Testis (tissue), 3 donors: ENCODE measurements around the gene RETREG2. TPM values are rescaled to one million over a fixed set of nuclear protein-coding genes. Genes with fewer than 3 reads are reported as not detected.

Experiments
- DNase-seq: peaks from one replicate; pipeline ENCODE4 v3.0.0-alpha.2; 2019
- H3K27ac ChIP-seq, 2 donors: fragments of 200-600 bp; sonication (generic); one replicate each; pipeline ENCODE4 v1.5.1; 2019
- H3K27me3 ChIP-seq: fragments of 200-600 bp; sonication (generic); one replicate; pipeline ENCODE4 v1.5.1; 2019
- H3K36me3 ChIP-seq: fragments of 200-600 bp; sonication (generic); one replicate; pipeline ENCODE4 v1.5.1; 2017; ENCODE audit warnings: low read depth; ENCODE audit errors: missing control alignments
- H3K4me1 ChIP-seq: fragments of 200-600 bp; sonication (generic); one replicate; pipeline ENCODE4 v1.5.1; 2019
- H3K4me3 ChIP-seq, 2 donors: fragments of 200-600 bp; sonication (generic); one replicate each; pipeline ENCODE4 v1.5.1; 2017 to 2019
- H3K9me3 ChIP-seq: fragments of 200-600 bp; sonication (generic); one replicate; pipeline ENCODE4 v1.5.1; 2017
- POLR2A ChIP-seq: fragments of 450-650 bp; IDR thresholded peaks from one replicate; pipeline ENCODE4 v1.6.1; 2017; ENCODE audit warnings: antibody characterized with exemption, mild to moderate bottlenecking, moderate library complexity
- WGBS, 2 donors: methylation state at CpG; one replicate each; pipeline ENCODE4 v1.1.5; 2018; 5-methylcytosine and 5-hydroxymethylcytosine counted together
- intact Hi-C: fragments of 100-400 bp; cut with DNase I; formaldehyde crosslinking; loops from one replicate; pipeline ENCODE4 v1.15.1; 2023; ENCODE audit warnings: low total_unique reads
- polyA plus RNA-seq: library from polyadenylated mRNA; stranded (reverse); fragments of 350-450 nt; fragmentation: Illumina TruSeq; extraction: RNeasy Lipid Tissue Mini Kit (QIAGEN cat#74804); gene quantifications from one replicate; pipeline ENCODE4 v1.2.3, GENCODE V29; 2014; ENCODE audit warnings: low read depth, low replicate concordance; ENCODE audit not compliant: insufficient read depth
- total RNA-seq, 2 donors: library from RNA; depleted of rRNA; stranded (reverse); fragments of >200 nt; gene quantifications; one replicate each; pipeline ENCODE4 v1.2.3, GENCODE V29; 2016
- TF ChIP-seq, protein P1 (sequence below), 3 experiments: fragments of 450-650 bp in 2 of 3; fragments of 200-600 bp in 1 of 3; sonication (generic) in 1 of 3; IDR thresholded peaks; one replicate each; pipeline ENCODE4 v1.5.1; 2016 to 2019; ENCODE audit warnings: antibody characterized with exemption in 3 of 3, mild to moderate bottlenecking in 2 of 3, moderate library complexity in 1 of 3

RETREG2 gene
- total and polyA plus RNA-seq, 3 donors from 2014 or later = 135 to 441 (median 138) TPM

DNA sequence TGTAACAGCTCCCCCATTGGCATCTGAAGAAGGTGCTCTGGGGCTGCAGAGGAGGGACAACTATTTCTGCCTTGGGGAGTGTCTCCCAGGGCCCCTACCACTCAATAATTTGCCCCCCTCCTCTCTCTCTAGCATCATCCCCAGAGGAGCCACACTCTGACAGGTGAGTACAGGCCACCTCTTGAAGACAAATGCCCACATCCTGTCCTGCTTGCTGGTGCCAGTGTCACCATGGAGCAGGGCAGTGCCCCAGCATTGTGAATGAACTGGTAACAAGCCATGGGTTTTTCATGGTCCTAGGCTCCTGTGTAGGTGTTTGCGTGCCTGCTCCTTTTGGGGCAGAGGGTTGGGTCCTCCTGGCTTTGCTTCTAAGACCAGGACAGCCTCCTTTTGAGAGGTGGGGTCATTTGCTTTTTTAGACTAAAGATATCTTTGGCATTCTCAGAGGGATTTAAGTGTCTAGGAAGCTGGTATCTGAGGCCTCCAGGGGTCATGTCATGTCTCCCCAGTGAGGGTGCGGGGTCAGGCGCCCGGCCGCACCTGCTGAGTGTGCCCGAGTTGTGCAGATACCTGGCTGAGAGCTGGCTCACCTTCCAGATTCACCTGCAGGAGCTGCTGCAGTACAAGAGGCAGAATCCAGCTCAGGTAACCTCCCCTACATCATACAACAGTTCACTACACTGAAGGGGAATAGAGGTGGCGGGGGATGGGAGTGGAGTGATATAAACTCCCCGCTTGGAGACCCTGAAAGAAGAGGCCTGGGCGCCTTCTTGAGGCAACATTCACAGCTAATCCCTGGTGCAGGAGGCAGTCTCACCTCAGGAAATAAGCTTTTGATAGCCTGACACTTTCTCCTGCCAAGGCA lies 1.8 kb downstream of the RETREG2 start:
- TF ChIP-seq POLR2A = no peak
- TF ChIP-seq, protein P1, sequence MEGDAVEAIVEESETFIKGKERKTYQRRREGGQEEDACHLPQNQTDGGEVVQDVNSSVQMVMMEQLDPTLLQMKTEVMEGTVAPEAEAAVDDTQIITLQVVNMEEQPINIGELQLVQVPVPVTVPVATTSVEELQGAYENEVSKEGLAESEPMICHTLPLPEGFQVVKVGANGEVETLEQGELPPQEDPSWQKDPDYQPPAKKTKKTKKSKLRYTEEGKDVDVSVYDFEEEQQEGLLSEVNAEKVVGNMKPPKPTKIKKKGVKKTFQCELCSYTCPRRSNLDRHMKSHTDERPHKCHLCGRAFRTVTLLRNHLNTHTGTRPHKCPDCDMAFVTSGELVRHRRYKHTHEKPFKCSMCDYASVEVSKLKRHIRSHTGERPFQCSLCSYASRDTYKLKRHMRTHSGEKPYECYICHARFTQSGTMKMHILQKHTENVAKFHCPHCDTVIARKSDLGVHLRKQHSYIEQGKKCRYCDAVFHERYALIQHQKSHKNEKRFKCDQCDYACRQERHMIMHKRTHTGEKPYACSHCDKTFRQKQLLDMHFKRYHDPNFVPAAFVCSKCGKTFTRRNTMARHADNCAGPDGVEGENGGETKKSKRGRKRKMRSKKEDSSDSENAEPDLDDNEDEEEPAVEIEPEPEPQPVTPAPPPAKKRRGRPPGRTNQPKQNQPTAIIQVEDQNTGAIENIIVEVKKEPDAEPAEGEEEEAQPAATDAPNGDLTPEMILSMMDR (IDR thresholded peaks at IDR 0.05) = no peak
- Histone ChIP-seq H3K4me3 (no peak overlapping the region), H3K36me3 (no peaks in the 10 kb centered on the region), H3K27me3 (no peaks in the 10 kb centered on the region), H3K27ac (no peak overlapping the region), H3K4me1 (peaks cover 16% of the 10 kb centered on the region), H3K9me3 (no peaks in the 10 kb centered on the region)
- DNase-seq = peak; percentile 12
- 83 to 92% methylated on average over 6 to 9 of the region's 9 CpGs for WGBS, 2 donors
- intact Hi-C loops = no loop called here

DNA sequence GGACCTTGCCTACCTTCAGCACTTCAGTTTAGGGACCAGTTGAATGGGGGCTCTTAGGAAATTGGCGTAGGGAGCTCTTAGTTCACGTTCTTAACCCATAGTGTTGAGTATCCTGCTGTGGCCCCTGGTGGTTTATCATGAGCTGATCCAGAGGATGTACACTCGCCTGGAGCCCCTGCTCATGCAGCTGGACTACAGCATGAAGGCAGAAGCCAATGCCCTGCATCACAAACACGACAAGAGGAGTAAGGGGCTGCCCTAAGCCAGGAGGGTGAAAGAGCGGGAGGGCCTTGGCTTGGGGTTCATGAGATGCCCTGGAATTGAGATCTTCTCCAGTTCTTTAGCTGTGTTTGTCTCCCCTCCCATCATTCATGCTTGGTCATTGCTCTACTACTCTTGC lies 2.9 kb downstream of the RETREG2 start:
- H3K27me3 ChIP-seq = no peaks in the 10 kb centered on the region
- DNase-seq = peak; percentile 11
- H3K9me3 ChIP-seq = no peaks in the 10 kb centered on the region
- WGBS, 2 donors = 90 to 96% methylated on average over 5 of the region's 5 CpGs
- peaks cover 11% of the 10 kb centered on the region for H3K4me1 ChIP-seq
- intact Hi-C loops = no loop called here
- no peak overlapping the region for H3K27ac ChIP-seq
- TF ChIP-seq POLR2A = no peak
- TF ChIP-seq, protein P1 (IDR thresholded peaks at IDR 0.05) = no peak
- H3K36me3 ChIP-seq = no peaks in the 10 kb centered on the region
- no peak overlapping the region for H3K4me3 ChIP-seq

DNA sequence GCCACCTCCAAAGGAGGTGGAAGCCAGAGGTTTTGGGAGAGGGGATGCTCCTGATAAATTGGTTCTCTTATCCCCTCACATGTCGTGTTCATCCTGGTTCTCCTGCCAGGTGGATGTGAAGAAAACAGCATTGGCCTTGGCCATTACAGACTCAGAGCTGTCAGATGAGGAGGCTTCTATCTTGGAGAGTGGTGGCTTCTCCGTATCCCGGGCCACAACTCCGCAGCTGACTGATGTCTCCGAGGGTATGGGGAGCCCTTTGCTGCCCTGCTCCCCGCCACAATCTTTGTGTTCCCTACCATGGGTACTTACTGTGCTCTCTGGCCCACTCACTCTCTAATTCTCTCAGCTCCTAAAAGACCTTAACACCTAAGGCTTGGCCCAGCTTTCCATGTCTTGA lies 3.5 kb downstream of the RETREG2 start:
- intact Hi-C loops = no loop called here
- Histone ChIP-seq H3K36me3 (no peaks in the 10 kb centered on the region), H3K27me3 (no peaks in the 10 kb centered on the region), H3K4me1 (peaks cover 11% of the 10 kb centered on the region), H3K9me3 (no peaks in the 10 kb centered on the region), H3K27ac (no peak overlapping the region), H3K4me3 (no peak overlapping the region)
- DNase-seq = peak; percentile 6
- TF ChIP-seq, protein P1 (IDR thresholded peaks at IDR 0.05) = no peak
- no peak for TF ChIP-seq POLR2A
- WGBS, 2 donors = 91 to 92% methylated on average over 6 of the region's 6 CpGs

DNA sequence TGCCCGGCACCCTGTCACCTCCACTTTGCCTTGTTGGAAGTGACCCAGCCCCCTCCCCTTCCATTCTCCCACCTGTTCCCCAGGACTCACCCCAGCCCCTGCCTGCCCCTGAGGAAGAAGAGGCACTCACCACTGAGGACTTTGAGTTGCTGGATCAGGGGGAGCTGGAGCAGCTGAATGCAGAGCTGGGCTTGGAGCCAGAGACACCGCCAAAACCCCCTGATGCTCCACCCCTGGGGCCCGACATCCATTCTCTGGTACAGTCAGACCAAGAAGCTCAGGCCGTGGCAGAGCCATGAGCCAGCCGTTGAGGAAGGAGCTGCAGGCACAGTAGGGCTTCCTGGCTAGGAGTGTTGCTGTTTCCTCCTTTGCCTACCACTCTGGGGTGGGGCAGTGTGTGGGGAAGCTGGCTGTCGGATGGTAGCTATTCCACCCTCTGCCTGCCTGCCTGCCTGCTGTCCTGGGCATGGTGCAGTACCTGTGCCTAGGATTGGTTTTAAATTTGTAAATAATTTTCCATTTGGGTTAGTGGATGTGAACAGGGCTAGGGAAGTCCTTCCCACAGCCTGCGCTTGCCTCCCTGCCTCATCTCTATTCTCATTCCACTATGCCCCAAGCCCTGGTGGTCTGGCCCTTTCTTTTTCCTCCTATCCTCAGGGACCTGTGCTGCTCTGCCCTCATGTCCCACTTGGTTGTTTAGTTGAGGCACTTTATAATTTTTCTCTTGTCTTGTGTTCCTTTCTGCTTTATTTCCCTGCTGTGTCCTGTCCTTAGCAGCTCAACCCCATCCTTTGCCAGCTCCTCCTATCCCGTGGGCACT lies 4.5 kb downstream of the RETREG2 start:
- peak; percentile 12 for DNase-seq
- peaks cover 11% of the 10 kb centered on the region for H3K4me1 ChIP-seq
- TF ChIP-seq, protein P1 (IDR thresholded peaks at IDR 0.05) = no peak
- H3K4me3 ChIP-seq = no peak overlapping the region
- H3K27ac ChIP-seq = no peak overlapping the region
- WGBS, 2 donors = 60 to 82% methylated on average over 4 to 8 of the region's 8 CpGs
- intact Hi-C loops = no loop called here
- H3K9me3 ChIP-seq = no peaks in the 10 kb centered on the region
- H3K27me3 ChIP-seq = no peaks in the 10 kb centered on the region
- H3K36me3 ChIP-seq = no peaks in the 10 kb centered on the region
